ENCODE measurements around the gene ITGBL1.

GRCh38 chr13:101752432-101752831 is 300.0 kb downstream of the ITGBL1 start:
- TF ChIP-seq CREB1 (CRISPR knock-in tag; IDR thresholded peaks at IDR 0.05) = no peak
- TF ChIP-seq CTCF (IDR thresholded peaks at IDR 0.05) = no peak
- no peak for TF ChIP-seq HMGXB4 (CRISPR knock-in tag; IDR thresholded peaks at IDR 0.05)
- no peak for TF ChIP-seq ZNF396 (CRISPR knock-in tag; IDR thresholded peaks at IDR 0.05; ENCODE audit: borderline replicate concordance)
- TF ChIP-seq AFF4 (CRISPR knock-in tag; IDR thresholded peaks at IDR 0.05; ENCODE audit: borderline replicate concordance) = no peak
